ENCODE data around the gene MT1X.

MT1X gene

GRCh38 chr16:56732366-56732765 is 50.1 kb downstream of the MT1X start:
- no peak overlapping the region for H3K4me2 ChIP-seq (ENCODE audit: low read length, poor library complexity, severe bottlenecking)
- no peak overlapping the region for H3K27ac ChIP-seq (ENCODE audit: low read length, poor library complexity, severe bottlenecking)
- H3K14ac ChIP-seq (ENCODE audit: low read length in 2 of 2), result no peak overlapping the region
- peaks cover 0 to 3% of the 10 kb centered on the region in 2 experiments for H3K36me3 ChIP-seq (ENCODE audit: control insufficient read depth in 1 of 2, insufficient read depth in 2 of 2, low read depth in 1 of 2, low read length in 2 of 2)
- no peaks in the 10 kb centered on the region for H3K27me3 ChIP-seq (ENCODE audit: control insufficient read depth in 1 of 2, insufficient read depth in 1 of 2, low read length in 2 of 2)
- no peak overlapping the region for H2AFZ ChIP-seq (ENCODE audit: low read depth, low read length)
- no peak overlapping the region for H4K91ac ChIP-seq (ENCODE audit: low read length)
- no peak overlapping the region for H3K4ac ChIP-seq (ENCODE audit: low read depth in 1 of 2, low read length in 2 of 2)
- peaks cover 37% of the 10 kb centered on the region for H3K79me1 ChIP-seq (replicated peaks; ENCODE audit: low read length, poor library complexity, severe bottlenecking)
- no peak overlapping the region for H3K4me3 ChIP-seq (ENCODE audit: insufficient read depth in 1 of 2, low read depth in 1 of 2, low read length in 2 of 2)
- H2BK12ac ChIP-seq (ENCODE audit: low read length in 2 of 2), result no peak overlapping the region
- H4K8ac ChIP-seq (ENCODE audit: low read length), result no peak overlapping the region
- no peak overlapping the region for H2BK120ac ChIP-seq (ENCODE audit: low read depth, low read length)
- no peak overlapping the region for H3K18ac ChIP-seq (ENCODE audit: low read depth in 1 of 2, low read length in 2 of 2)
- no peak overlapping the region for H3K9ac ChIP-seq (ENCODE audit: low read length)
- no peak for DNase-seq
- no peaks in the 10 kb centered on the region for H3K9me3 ChIP-seq (ENCODE audit: control insufficient read depth, low read length)
- 95% methylated on average over 2 of the region's 2 CpGs for WGBS
- no peak overlapping the region for H3K23ac ChIP-seq (ENCODE audit: low read length in 2 of 2)
- peaks cover 4% of the 10 kb centered on the region for H3K4me1 ChIP-seq (ENCODE audit: control insufficient read depth, insufficient read depth, low read depth, low read length)
- H2BK5ac ChIP-seq (ENCODE audit: low read depth, low read length, poor library complexity, severe bottlenecking), result no peak overlapping the region
- H2BK15ac ChIP-seq (ENCODE audit: low read depth, poor library complexity, severe bottlenecking), result no peak overlapping the region
- H2AK5ac ChIP-seq (ENCODE audit: low read length, severe bottlenecking), result no peak overlapping the region

- Histone ChIP-seq H3K18ac (ENCODE audit: low read depth in 1 of 2, low read length in 2 of 2) (no peak overlapping the region), H4K91ac (ENCODE audit: low read length) (no peak overlapping the region), H2AK5ac (ENCODE audit: low read length, severe bottlenecking) (no peak overlapping the region), H3K27ac (ENCODE audit: low read length, poor library complexity, severe bottlenecking) (no peak overlapping the region), H3K14ac (ENCODE audit: low read length in 2 of 2) (no peak overlapping the region), H2BK15ac (ENCODE audit: low read depth, poor library complexity, severe bottlenecking) (no peak overlapping the region), H4K8ac (ENCODE audit: low read length) (no peak overlapping the region), H3K9ac (ENCODE audit: low read length) (no peak overlapping the region), H3K4me2 (ENCODE audit: low read length, poor library complexity, severe bottlenecking) (no peak overlapping the region), H3K27me3 (ENCODE audit: control insufficient read depth in 1 of 2, insufficient read depth in 1 of 2, low read length in 2 of 2) (no peaks in the 10 kb centered on the region), H3K36me3 (ENCODE audit: control insufficient read depth in 1 of 2, insufficient read depth in 2 of 2, low read depth in 1 of 2, low read length in 2 of 2) (peaks cover 0 to 3% of the 10 kb centered on the region in 2 experiments), H2BK5ac (ENCODE audit: low read depth, low read length, poor library complexity, severe bottlenecking) (no peak overlapping the region), H2BK120ac (ENCODE audit: low read depth, low read length) (no peak overlapping the region), H3K4me1 (ENCODE audit: control insufficient read depth, insufficient read depth, low read depth, low read length) (peaks cover 4% of the 10 kb centered on the region), H3K4me3 (ENCODE audit: insufficient read depth in 1 of 2, low read depth in 1 of 2, low read length in 2 of 2) (no peak overlapping the region), H2AFZ (ENCODE audit: low read depth, low read length) (no peak overlapping the region), H3K23ac (ENCODE audit: low read length in 2 of 2) (no peak overlapping the region), H3K4ac (ENCODE audit: low read depth in 1 of 2, low read length in 2 of 2) (no peak overlapping the region), H2BK12ac (ENCODE audit: low read length in 2 of 2) (no peak overlapping the region), H3K79me1 (replicated peaks; ENCODE audit: low read length, poor library complexity, severe bottlenecking) (peaks cover 37% of the 10 kb centered on the region), H3K9me3 (ENCODE audit: control insufficient read depth, low read length) (no peaks in the 10 kb centered on the region)
- DNase-seq, result no peak
- 100% methylated on average over 1 of the region's 1 CpG for WGBS
Observed at GRCh38 chr16:56732832-56733231, 50.6 kb downstream of the MT1X start.

Data from mesenchymal stem cell (in vitro differentiated cells and primary cell).